GM21423 (cell line): ENCODE data around the gene IGSF5.

Experiments
- ATAC-seq: cut with Tn5 transposase; IDR thresholded peaks from one replicate; pipeline ENCODE4 v1.9.1; 2021; ENCODE audit warnings: mild to moderate bottlenecking, moderate library complexity; ENCODE audit not compliant: unreplicated experiment

The IGSF5 gene

DNA sequence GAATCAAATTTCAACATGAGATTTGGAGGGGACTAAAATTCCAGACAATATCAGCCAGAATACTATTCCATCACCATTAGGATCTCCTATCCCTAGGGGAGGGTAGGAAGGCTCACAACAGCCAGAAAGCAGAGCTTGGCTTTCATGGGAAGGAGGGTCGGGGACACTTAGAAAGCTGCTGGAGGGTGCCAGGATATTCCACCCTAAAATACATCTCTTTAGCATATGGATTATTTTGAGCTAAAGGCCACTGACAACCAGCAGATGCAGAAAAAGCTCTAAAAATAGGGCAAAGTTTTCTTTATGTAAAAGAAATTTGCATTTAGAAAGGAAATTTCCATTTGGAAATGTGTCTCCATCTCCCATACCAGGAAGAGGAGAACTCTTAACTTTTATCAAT is 68.0 kb downstream of the IGSF5 start:
- ATAC-seq: no peak

DNA sequence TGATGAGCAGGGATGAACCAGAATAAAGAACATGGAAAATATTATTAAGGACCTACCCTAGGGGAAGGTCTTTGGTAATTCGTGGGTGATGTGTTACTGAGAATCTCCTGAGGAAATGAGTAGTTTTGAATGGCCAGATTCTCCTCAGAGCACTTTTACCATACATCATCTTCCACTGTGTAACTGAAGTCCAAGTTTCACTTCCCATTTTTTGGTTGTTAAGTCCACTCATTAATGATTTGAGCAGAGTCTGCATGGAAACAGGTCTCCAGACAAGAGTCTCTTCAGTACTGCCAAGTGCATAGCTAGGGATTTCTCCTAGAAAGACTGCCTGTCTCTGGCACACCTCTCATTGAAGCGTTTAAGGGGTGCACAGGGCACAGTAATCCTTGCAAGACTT is 73.6 kb downstream of the IGSF5 start:
- ATAC-seq: no peak

DNA sequence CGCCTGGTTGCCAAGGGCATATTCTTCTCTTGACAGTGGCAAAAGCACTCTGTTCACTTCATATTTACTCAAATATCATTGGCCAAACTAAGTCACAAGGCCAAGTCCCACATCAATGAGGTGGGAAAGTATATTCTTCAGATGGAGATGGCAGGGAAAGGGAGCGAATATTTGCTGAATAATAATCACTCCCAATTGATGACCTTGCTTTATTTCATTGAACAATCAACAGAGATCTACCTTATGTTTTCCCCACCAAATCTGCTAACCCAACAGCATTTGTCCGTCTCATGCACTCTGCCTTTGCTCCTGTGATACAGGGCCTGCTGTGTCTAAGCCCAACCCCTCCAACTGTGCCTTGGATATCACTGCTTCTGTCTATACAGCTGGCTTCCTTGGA is 77.1 kb downstream of the IGSF5 start:
- ATAC-seq: no peak

DNA sequence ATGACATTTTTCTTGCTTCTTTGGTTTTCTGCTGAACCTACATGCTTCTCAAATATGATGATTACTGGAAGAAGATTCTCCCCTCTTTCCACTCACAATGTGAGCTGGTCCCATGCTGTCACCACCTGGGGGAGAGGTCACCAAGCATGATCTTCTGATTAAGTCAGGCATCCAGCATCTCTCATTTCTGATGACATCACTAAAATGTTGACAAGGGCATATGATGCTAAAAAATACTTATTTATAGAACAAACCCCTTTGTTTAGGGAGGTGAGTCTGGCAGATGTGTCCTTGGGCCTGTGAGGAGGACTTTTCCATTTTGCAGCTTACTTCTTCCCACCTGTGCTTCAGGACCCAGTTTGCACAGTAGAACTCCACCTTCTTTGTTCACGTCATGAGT is 80.3 kb downstream of the IGSF5 start:
- ATAC-seq: no peak

DNA sequence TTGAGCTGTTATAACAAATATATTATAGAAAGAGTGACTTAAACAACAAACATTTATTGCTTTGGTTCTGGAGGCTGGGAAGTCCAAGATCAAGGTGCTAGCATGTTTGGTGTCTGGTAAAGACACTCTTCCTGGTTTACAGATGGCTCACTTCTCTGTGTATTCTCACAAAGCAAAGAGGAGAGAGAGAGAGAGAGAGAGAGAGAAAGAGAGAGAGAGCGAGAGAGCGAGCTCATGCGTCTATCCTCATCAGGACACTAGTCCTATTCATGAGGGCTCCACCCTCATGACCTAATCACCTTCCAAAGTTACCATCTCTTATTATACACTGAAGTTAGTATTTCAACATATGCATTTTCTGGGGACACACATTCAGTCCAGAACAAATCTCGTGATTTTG is 89.6 kb downstream of the IGSF5 start:
- no peak for ATAC-seq

DNA sequence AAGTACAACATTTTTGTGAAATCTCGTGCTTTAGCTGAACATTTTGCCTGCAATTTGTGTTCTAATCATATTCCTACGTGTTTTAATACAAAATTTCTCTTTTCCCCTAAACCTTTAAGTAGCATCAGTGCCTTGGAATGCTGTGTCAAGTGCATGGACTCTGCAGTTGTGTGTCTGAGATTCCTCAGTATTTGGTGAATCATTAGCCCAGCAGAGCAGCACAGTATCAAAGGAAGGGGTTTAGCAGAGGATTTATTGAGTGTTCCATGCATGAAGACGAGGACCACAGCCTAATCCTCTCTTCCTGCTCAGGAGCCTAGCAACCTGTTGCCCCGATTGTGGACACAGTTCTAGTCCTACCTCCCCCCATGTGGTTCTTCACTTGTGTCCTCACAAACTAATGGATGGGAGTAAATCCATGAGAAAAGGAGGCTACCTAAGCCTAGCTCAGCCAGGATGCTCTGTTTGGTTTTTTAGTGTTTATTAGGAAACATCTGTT is 92.9 kb downstream of the IGSF5 start:
- ATAC-seq: no peak

DNA sequence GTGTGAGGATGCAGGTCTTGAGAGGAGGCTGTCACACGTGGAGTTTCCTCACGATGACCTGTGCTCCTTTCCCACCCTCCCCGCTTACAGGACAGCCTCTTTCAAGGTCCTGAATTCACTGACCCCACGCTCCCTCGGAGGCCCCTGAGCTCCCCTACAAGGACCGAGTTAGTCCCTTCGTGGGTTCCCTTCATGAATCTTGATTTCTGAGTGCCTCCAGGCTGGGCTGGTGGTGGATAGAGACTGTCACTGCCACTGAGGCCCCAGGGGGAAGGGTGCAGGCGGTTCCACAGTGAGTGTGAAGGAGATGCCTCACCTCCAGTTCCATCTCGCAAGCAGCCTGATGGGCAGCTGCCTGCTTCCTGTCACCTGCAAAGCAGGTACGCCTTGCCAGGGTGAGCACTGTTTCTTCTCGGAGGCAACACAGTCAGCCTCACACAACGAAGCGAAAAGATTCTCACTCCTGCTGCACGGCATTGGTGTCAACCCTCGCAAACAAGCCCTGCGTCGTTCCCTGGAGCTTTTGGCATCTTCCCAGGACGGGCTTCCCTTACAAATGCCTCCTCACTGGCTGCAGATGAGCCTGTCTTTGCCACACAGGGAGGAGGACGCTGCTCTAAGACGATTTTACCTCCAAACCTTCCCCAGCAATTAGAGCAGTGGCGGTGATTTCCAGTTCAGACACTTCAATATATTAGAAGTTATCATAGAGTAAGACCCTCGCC is 95.6 kb downstream of the IGSF5 start:
- ATAC-seq: no peak

DNA sequence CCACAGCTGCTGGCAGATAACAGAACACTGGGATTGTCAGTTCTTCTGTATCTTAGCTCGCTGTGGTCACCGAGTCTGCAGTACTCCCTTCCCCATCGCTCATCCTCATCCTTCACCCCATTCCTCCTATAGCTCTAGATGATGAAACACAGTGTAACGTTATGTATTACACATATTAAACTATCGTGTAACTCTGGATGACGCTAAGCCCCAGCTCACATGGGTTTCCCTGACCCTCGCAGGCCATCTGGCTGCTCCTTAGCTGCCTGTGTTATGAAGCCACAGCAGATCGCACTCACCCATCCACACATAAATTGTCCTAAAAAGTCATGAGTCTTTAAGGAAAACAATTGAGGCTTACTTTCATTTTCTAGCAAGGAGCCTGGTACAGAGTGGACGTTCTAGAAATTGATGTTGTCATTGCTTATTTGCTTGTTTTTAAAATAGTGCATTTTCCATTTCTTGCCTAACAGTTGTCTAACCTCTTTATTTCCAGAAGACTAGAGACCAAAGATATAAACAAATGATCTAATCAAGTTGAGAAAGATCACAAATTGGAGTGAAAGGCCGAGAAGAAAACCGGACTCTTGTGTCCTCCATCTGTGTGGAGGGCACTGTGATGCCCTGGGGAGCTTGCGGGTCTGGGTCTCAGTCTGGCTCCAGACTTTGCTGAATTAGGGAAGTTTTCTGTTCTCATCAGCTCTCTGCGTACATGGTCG is 97.9 kb downstream of the IGSF5 start:
- ATAC-seq: no peak

DNA sequence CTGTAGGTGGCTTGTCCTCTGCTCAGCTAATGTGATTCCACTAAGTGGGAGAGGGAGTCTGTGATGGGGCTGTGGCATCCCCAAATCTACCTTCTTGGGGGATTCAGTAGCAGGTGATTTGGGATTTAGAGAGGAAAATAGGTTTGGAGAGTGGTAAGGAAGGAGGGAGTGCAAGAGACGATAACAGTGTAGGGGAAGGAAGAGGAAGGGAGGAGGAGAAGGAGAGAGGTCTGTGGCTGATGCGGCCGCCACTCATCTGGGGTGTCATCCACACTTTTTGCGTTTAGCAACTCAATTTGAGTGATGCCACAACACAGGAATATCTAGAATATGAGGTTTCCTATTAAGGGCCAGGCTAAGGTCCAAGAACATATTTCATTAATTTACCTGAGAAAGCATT is 98.5 kb downstream of the IGSF5 start:
- ATAC-seq: no peak

DNA sequence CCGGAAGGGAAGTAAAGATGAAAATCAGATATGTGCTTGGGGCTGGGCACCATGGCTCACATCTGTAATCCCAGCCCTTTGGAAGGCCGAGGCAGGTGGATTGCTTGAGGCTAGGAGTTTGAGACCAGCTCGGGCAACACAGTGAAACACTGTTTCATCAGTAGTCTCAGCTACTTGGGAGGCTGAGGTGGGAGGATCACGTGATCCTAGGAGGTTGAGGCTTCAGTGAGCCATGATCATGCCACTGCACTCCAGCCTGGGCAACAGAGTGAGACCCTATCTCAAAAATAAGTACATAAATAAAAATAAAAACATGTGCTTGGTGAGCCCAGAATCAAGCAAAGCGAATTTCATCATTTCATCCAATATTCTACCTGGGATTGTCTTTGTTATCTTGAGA is 98.9 kb downstream of the IGSF5 start:
- no peak for ATAC-seq

DNA sequence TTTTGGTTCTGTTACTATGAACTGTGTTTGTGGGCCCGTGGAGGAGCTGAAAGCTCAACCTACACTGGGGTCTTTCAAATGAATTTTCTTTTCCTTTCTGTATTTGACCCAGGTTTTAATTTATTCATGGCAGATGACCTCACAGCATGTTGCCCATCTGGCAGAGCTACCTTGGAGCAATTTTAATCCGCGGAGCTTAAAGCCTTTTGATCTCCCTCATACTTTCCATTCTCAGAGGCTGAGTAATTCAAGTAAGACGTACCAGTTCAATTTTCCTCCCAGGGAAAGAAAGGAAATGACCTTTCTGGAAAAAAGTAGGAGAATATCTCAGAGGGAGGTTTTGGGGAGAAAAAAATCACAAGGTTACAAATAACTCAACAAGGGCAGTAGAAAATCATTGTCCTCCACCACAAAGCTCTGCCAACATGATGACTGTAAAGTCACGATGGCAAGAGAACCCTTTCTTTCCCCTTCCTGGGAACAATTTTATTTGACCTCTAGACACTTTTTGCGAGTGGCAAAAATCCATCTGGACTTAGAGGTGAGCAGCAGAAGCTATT is 100.7 kb downstream of the IGSF5 start:
- no peak for ATAC-seq

DNA sequence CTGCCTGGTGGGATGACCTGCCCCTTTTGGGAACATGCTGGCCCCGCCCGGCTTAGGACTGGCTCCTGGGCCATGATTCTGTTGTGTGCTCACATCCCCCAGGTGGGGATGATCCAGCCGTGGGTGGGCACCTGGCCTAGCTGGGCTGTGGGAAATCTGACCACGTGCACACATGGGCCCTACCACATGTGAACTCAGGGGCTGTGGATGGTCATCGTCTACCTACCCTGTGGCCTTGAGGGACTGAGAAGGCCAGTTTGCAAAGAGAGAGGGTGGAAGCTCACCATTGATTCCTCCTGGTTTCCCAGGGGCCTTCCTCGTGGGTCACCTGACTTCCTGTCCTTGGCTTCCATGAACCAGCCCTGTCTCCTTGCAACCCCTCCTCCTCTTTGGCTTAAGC is 102.9 kb downstream of the IGSF5 start:
- ATAC-seq: no peak

DNA sequence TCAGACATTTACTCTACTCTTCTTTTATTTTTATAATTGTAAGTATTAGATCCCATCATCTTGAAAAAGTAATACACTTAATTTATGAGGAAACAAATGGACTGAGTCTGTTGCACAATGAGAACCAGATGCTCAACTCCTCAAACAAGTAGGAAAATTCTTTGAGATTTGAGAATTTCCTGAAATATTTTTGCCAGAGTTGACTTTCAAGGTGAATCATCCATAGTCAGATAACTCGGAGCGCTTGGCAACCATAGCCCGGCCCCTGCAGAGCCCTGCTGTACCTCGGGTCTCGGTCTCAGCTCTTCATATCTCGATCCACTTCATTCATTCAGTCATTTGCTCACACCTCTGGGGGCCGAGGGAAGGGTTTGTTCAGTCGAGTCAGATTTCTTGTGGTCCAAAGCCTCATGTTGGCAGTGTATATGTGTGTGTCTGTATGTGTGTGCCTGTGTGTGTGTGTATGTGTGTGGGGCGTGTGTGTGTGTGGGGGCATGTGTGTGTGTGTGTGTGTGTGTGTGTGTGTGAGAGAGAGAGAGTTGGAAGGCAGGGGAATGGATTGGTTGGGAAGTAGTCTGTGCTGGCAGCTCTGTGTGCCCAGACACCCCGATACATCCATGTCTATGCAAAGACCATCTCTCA is 104.2 kb downstream of the IGSF5 start:
- ATAC-seq: no peak

DNA sequence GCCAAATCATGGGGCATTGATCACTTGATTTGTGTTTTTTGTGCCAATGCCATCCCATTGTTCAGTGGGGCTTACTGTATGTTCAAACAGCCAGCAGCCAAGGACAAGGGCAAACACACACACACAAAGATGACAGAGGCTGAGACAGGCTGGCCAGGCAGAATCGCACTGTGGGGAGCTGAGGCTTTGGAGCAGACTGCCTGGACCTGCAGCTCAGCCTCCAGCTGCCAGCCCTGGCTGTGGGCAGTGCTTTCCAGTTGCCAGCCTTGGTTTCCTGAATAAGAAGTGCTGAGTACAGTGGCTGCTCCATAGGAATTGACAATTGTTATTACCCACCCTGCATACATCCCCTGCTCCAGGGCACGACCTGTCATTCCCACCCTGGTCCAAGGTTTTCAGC is 105.3 kb downstream of the IGSF5 start:
- no peak for ATAC-seq

DNA sequence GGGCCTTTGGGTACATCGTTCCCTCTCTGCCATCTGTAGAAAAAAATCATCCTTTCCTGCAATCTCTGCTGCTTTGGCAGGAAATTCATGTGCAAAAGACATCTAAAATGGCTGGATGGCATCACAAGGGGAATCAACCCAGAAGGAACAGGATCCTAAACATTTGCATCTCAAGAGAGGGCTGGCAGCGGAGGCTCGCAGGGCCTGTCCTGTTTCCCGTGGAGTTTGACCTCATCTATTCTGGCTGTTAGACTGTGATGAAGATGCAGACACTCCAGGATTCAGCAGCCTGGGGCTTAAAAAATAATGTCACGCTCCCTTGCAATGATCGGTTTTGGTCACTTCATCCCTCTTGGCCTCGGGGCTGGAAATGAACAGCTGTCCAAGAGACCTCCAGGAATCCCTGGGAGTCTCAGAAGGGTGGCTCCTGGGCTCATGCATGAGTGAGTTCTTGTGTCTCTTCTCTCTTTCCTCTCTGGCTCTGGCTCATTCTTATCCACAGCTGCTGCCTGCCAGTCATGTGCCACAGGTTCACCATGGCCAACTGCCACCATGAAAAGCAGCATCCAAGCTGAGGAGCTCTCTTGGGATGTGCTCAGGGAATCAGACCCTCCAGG is 106.1 kb downstream of the IGSF5 start:
- ATAC-seq: no peak
